ENCODE results near the gene PDE4B.
"Not testable (repeated sequence)": the region's sequence is repeated elsewhere in the genome, so short reads cannot be mapped to it uniquely, and the experiment has no call there.

PDE4B gene

GRCh38 chr1:65817891-65818290 is 25.2 kb downstream of the PDE4B start:
- DNase-seq = no peak

GRCh38 chr1:65818966-65819365 is 26.3 kb downstream of the PDE4B start:
- no peak for DNase-seq

- no peak for DNase-seq
Observed at GRCh38 chr1:65820983-65821382, 28.3 kb downstream of the PDE4B start.

- no peak for DNase-seq
Observed at GRCh38 chr1:65821386-65821785, 28.7 kb downstream of the PDE4B start.

GRCh38 chr1:65824103-65824502 is 31.4 kb downstream of the PDE4B start:
- no peak for DNase-seq

GRCh38 chr1:65825741-65826140 is 33.0 kb downstream of the PDE4B start:
- DNase-seq = no peak

GRCh38 chr1:65826782-65827181 is 34.1 kb downstream of the PDE4B start:
- no peak for DNase-seq

GRCh38 chr1:65827346-65827745 is 34.7 kb downstream of the PDE4B start:
- no peak for DNase-seq

- no peak for DNase-seq
Observed at GRCh38 chr1:65830306-65830705, 37.6 kb downstream of the PDE4B start.

GRCh38 chr1:65832296-65832695 is 39.6 kb downstream of the PDE4B start:
- DNase-seq = no peak

GRCh38 chr1:65836686-65837085 is 44.0 kb downstream of the PDE4B start:
- no peak for DNase-seq

- DNase-seq = no peak
Observed at GRCh38 chr1:65840683-65841082, 48.0 kb downstream of the PDE4B start.

GRCh38 chr1:65844296-65844695 is 51.6 kb downstream of the PDE4B start:
- DNase-seq = no peak

- no peak for DNase-seq
Observed at GRCh38 chr1:65844821-65845534, 52.3 kb downstream of the PDE4B start.

- DNase-seq = no peak
Observed at GRCh38 chr1:65845535-65846060, 52.9 kb downstream of the PDE4B start.

- DNase-seq = no peak
Observed at GRCh38 chr1:65846866-65847265, 54.2 kb downstream of the PDE4B start.

GRCh38 chr1:65850281-65850680 is 57.6 kb downstream of the PDE4B start:
- DNase-seq = no peak

- DNase-seq = not testable (repeated sequence)
Observed at GRCh38 chr1:65856591-65856990, 63.9 kb downstream of the PDE4B start.

- no peak for DNase-seq
Observed at GRCh38 chr1:65866439-65866838, 73.7 kb downstream of the PDE4B start.

- DNase-seq = no peak
Observed at GRCh38 chr1:65872301-65872700, 79.6 kb downstream of the PDE4B start.

- DNase-seq = not testable (repeated sequence)
Observed at GRCh38 chr1:65878342-65878741, 85.6 kb downstream of the PDE4B start.

GRCh38 chr1:65880611-65881010 is 87.9 kb downstream of the PDE4B start:
- no peak for DNase-seq

- DNase-seq = no peak
Observed at GRCh38 chr1:65881067-65881594, 88.4 kb downstream of the PDE4B start.

GRCh38 chr1:65882076-65882475 is 89.4 kb downstream of the PDE4B start:
- no peak for DNase-seq

- no peak for DNase-seq
Observed at GRCh38 chr1:65889441-65889840, 96.7 kb downstream of the PDE4B start.
